ENCODE results near the gene CSF1R. TPM values are rescaled to one million over a fixed set of nuclear protein-coding genes. Genes with fewer than 3 reads are reported as not detected.

Gene CSF1R
- polyA plus RNA-seq, 3 donors, result 2.9 to 17.0 (median 13.7) TPM

GRCh38 chr5:150064681-150065220 lies 21.6 kb downstream of the CSF1R start:
- no peak overlapping the region for H3K27ac ChIP-seq (ENCODE audit: low read depth, low read length)
- 82 to 84% (median 83%) methylated on average over 7 of the region's 7 CpGs for WGBS, 3 donors

- no peak overlapping the region for H3K27ac ChIP-seq (ENCODE audit: low read depth, low read length)
- WGBS, 3 donors, result 65 to 81% (median 67%) methylated on average over 5 of the region's 5 CpGs
These were observed 22.7 kb downstream of the CSF1R start for GRCh38 chr5:150063638-150064037.

GRCh38 chr5:150062216-150062922 lies 24.0 kb downstream of the CSF1R start:
- no peak overlapping the region for H3K27ac ChIP-seq (ENCODE audit: low read depth, low read length)
- WGBS, 3 donors, result 66 to 94% (median 86%) methylated on average over 2 of the region's 2 CpGs

- WGBS, 3 donors, result 83 to 90% (median 85%) methylated on average over 12 of the region's 12 CpGs
- H3K27ac ChIP-seq (ENCODE audit: low read depth, low read length), result no peak overlapping the region
These were observed 24.8 kb downstream of the CSF1R start for GRCh38 chr5:150061538-150061995.

GRCh38 chr5:150060471-150060870 lies 25.9 kb downstream of the CSF1R start:
- WGBS, 3 donors, result 80 to 95% (median 84%) methylated on average over 7 of the region's 7 CpGs

GRCh38 chr5:150059623-150060022 lies 26.7 kb downstream of the CSF1R start:
- H3K27ac ChIP-seq (ENCODE audit: low read depth, low read length), result no peak overlapping the region
- 85 to 93% (median 90%) methylated on average over 11 of the region's 11 CpGs for WGBS, 3 donors

More at GRCh38 chr5:150060471-150060870, 25.9 kb downstream of the CSF1R start:
- no peak overlapping the region for H3K27ac ChIP-seq (ENCODE audit: low read depth, low read length)

- no peak overlapping the region for H3K27ac ChIP-seq (ENCODE audit: low read depth, low read length)
- WGBS, 3 donors, result 67 to 88% (median 81%) methylated on average over 6 of the region's 6 CpGs
These were observed 27.8 kb downstream of the CSF1R start for GRCh38 chr5:150058480-150059126.

GRCh38 chr5:150057996-150058395 lies 28.4 kb downstream of the CSF1R start:
- no peak overlapping the region for H3K27ac ChIP-seq (ENCODE audit: low read depth, low read length)
- 72 to 84% (median 80%) methylated on average over 5 of the region's 5 CpGs for WGBS, 3 donors

GRCh38 chr5:150057511-150057910 lies 28.8 kb downstream of the CSF1R start:
- 93 to 100% (median 96%) methylated on average over 2 of the region's 2 CpGs for WGBS, 3 donors
- no peak overlapping the region for H3K27ac ChIP-seq (ENCODE audit: low read depth, low read length)

GRCh38 chr5:150057052-150057451 lies 29.3 kb downstream of the CSF1R start:
- no peak overlapping the region for H3K27ac ChIP-seq (ENCODE audit: low read depth, low read length)
- WGBS, 3 donors, result 62 to 78% (median 70%) methylated on average over 8 of the region's 8 CpGs

- H3K27ac ChIP-seq (ENCODE audit: low read depth, low read length), result no peak overlapping the region
- WGBS, 3 donors, result 97% methylated on average over 9 of the region's 9 CpGs
These were observed 30.3 kb downstream of the CSF1R start for GRCh38 chr5:150056075-150056443.

- no peak overlapping the region for H3K27ac ChIP-seq (ENCODE audit: low read depth, low read length)
- 78 to 84% (median 82%) methylated on average over 14 of the region's 14 CpGs for WGBS, 3 donors
These were observed 30.9 kb downstream of the CSF1R start for GRCh38 chr5:150055326-150056074.

- H3K27ac ChIP-seq (ENCODE audit: low read depth, low read length), result no peak overlapping the region
- 95 to 98% (median 98%) methylated on average over 2 of the region's 2 CpGs for WGBS, 3 donors
These were observed 31.8 kb downstream of the CSF1R start for GRCh38 chr5:150054569-150054968.

- no peak overlapping the region for H3K27ac ChIP-seq (ENCODE audit: low read depth, low read length)
- WGBS, 3 donors, result 92 to 97% (median 93%) methylated on average over 14 of the region's 14 CpGs
These were observed 32.5 kb downstream of the CSF1R start for GRCh38 chr5:150053713-150054392.

- no peak overlapping the region for H3K27ac ChIP-seq (ENCODE audit: low read depth, low read length)
- WGBS, 3 donors, result 72 to 77% (median 72%) methylated on average over 9 of the region's 9 CpGs
These were observed 33.2 kb downstream of the CSF1R start for GRCh38 chr5:150052956-150053712.

- WGBS, 3 donors, result 60 to 94% (median 62%) methylated on average over 6 of the region's 6 CpGs
- H3K27ac ChIP-seq (ENCODE audit: low read depth, low read length), result no peak overlapping the region
These were observed 34.0 kb downstream of the CSF1R start for GRCh38 chr5:150052226-150052955.

GRCh38 chr5:150051657-150052195 lies 34.6 kb downstream of the CSF1R start:
- no peak overlapping the region for H3K27ac ChIP-seq (ENCODE audit: low read depth, low read length)
- 82 to 90% (median 88%) methylated on average over 18 of the region's 18 CpGs for WGBS, 3 donors

Measured in adipose tissue (tissue), 3 donors.